ENCODE data around the gene GAL3ST3. TPM values are rescaled to one million over a fixed set of nuclear protein-coding genes. Genes with fewer than 3 reads are reported as not detected.

Gene GAL3ST3
- total and polyA plus RNA-seq, 4 experiments from 2014 or later, result not detected

GRCh38 chr11:66076561-66076960 lies 27.6 kb upstream of the GAL3ST3 start:
- peaks cover 84% of the 10 kb centered on the region for H3K4me1 ChIP-seq (ENCODE audit: insufficient read depth, low read length)
- no peaks in the 10 kb centered on the region for H3K27me3 Mint-ChIP-seq
- peaks cover 18% of the 10 kb centered on the region for H3K36me3 ChIP-seq (ENCODE audit: insufficient read depth, low read length)
- peak overlapping the region in 5 of 7 donors; percentile 6 to 93 (median 59) for H3K27ac Mint-ChIP-seq
- intact Hi-C loops (cut with micrococcal nuclease), result no loop called here
- ChIA-PET CTCF (ENCODE audit: partially characterized antibody) (interaction anchor here (1.6 to 14.8 kb wide), 3 partner anchors 9 to 59 kb away, joined by 7 to 231 read pairs (median 146); partner anchors contain the start of gene PACS1), POLR2A (ENCODE audit: partially characterized antibody) (interaction anchor here (1.0 to 12.2 kb wide), 6 partner anchors 7 to 60 kb away, joined by 3 to 214 read pairs (median 10); partner anchors contain the start of genes PACS1 and SF3B2)
- H3K27me3 ChIP-seq (ENCODE audit: insufficient read depth, low read length), result no peaks in the 10 kb centered on the region
- H3K36me3 Mint-ChIP-seq, result peaks cover 42 to 70% of the 10 kb centered on the region in 2 donors
- H3K9me3 ChIP-seq (ENCODE audit: control insufficient read depth in 1 of 2, low read length in 2 of 2), result no peaks in the 10 kb centered on the region
- H3K9me3 Mint-ChIP-seq, result no peaks in the 10 kb centered on the region
- peaks cover 58 to 89% (median 75%) of the 10 kb centered on the region in 4 donors for H3K4me1 Mint-ChIP-seq
- no peak overlapping the region for H3K27ac ChIP-seq (ENCODE audit: low read depth, low read length)
- DNase-seq, result no peak
- no peak overlapping the region for H3K4me3 ChIP-seq (ENCODE audit: low read length in 2 of 2)
- peak overlapping the region in 1 of 8 donors; percentile 11 for H3K4me3 Mint-ChIP-seq

GRCh38 chr11:66075273-66075672 lies 26.3 kb upstream of the GAL3ST3 start:
- Histone ChIP-seq H3K9me3 (ENCODE audit: control insufficient read depth in 1 of 2, low read length in 2 of 2) (no peaks in the 10 kb centered on the region), H3K4me1 (ENCODE audit: insufficient read depth, low read length) (peaks cover 76% of the 10 kb centered on the region), H3K27me3 (ENCODE audit: insufficient read depth, low read length) (no peaks in the 10 kb centered on the region), H3K4me3 (ENCODE audit: low read length in 2 of 2) (no peak overlapping the region), H3K27ac (ENCODE audit: low read depth, low read length) (no peak overlapping the region), H3K36me3 (ENCODE audit: insufficient read depth, low read length) (peaks cover 18% of the 10 kb centered on the region)
- ChIA-PET POLR2A (ENCODE audit: partially characterized antibody) (interaction anchor here (0.6 to 12.2 kb wide), 5 partner anchors 14 to 96 kb away, joined by 3 to 185 read pairs (median 8); partner anchors contain the start of gene SF3B2), CTCF (ENCODE audit: partially characterized antibody) (interaction anchor here (0.6 to 14.8 kb wide), 4 partner anchors 21 to 168 kb away, joined by 3 to 231 read pairs (median 6); no protein-coding TSS in a partner anchor)
- Mint-ChIP-seq H3K27me3 (no peaks in the 10 kb centered on the region), H3K4me3 (no peak overlapping the region), H3K9me3 (no peaks in the 10 kb centered on the region), H3K27ac (peak overlapping the region in 3 of 7 donors; percentile 29 to 79 (median 65)), H3K36me3 (peaks cover 42 to 71% of the 10 kb centered on the region in 2 donors), H3K4me1 (peaks cover 54 to 84% (median 67%) of the 10 kb centered on the region in 4 donors)
- no peak for DNase-seq
- intact Hi-C loops (cut with micrococcal nuclease), result no loop called here

DNA sequence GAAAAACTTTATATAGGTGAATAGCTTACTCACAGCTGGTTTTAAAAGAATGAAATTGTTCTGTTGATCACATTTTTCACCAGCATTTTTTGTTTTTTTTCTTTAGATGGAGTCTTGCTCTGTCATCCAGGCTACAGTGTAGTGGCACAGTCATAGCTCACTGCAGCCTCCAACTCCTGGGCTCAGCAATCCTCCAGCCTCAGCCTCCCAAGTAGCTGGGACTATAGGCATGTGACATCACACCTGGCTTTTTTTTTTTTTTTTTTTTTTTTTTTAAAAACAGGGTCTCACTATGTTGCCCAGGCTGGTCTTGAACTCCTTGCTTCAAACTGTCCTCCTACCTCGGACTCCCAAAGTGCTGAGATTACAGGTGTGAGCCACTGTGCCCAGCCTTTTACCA lies 24.7 kb upstream of the GAL3ST3 start:
- CTCF ChIA-PET (ENCODE audit: partially characterized antibody), result interaction anchor here (0.7 to 14.8 kb wide), 2 partner anchors 46 to 1102 kb away, joined by 3 to 231 read pairs; partner anchors contain the start of gene MAJIN
- Mint-ChIP-seq H3K27me3 (no peaks in the 10 kb centered on the region), H3K9me3 (no peaks in the 10 kb centered on the region), H3K4me1 (peaks cover 44 to 78% (median 60%) of the 10 kb centered on the region in 4 donors), H3K27ac (peak overlapping the region in 3 of 7 donors; percentile 22 to 97 (median 47)), H3K36me3 (peaks cover 36 to 69% of the 10 kb centered on the region in 2 donors), H3K4me3 (peak overlapping the region in 6 of 8 donors; percentile 15 to 98 (median 63))
- H3K27ac ChIP-seq (ENCODE audit: low read depth, low read length), result peak overlapping the region; percentile 66
- intact Hi-C loops (cut with micrococcal nuclease), result no loop called here
- H3K4me1 ChIP-seq (ENCODE audit: insufficient read depth, low read length), result peaks cover 72% of the 10 kb centered on the region
- POLR2A ChIA-PET (ENCODE audit: partially characterized antibody), result interaction anchor here (5.4 to 12.2 kb wide), 3 partner anchors 7 to 53 kb away, joined by 36 to 214 read pairs (median 185); no protein-coding TSS in a partner anchor
- H3K27me3 ChIP-seq (ENCODE audit: insufficient read depth, low read length), result no peaks in the 10 kb centered on the region
- peaks cover 25% of the 10 kb centered on the region for H3K36me3 ChIP-seq (ENCODE audit: insufficient read depth, low read length)
- no peaks in the 10 kb centered on the region for H3K9me3 ChIP-seq (ENCODE audit: control insufficient read depth in 1 of 2, low read length in 2 of 2)
- H3K4me3 ChIP-seq (ENCODE audit: low read length in 2 of 2), result no peak overlapping the region
- no peak for DNase-seq

DNA sequence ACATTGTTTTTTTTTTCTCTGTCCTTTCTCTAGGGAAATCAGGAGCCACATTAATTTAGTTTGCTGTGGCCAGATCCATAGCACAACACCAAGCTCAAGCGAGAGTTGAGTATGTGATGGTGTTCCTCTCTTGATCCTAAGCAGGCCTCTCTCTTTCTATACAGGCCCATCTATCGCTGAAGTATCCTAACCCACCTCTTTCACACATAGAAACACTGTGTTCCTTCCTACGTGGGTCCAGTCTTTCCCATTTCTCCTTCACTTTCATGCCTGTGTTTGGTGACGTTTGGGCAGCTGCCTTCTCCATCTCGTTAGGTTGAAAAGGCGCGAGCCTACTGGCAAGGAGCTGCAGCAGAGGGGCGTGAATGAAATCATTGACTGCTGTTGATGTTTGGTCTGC lies 23.6 kb upstream of the GAL3ST3 start:
- H3K4me1 Mint-ChIP-seq, result peaks cover 41 to 79% (median 59%) of the 10 kb centered on the region in 4 donors
- H3K4me3 Mint-ChIP-seq, result peak overlapping the region; percentile 91 to 98 (median 96)
- no peak for DNase-seq
- H3K27me3 Mint-ChIP-seq, result no peaks in the 10 kb centered on the region
- Histone ChIP-seq H3K27me3 (ENCODE audit: insufficient read depth, low read length) (no peaks in the 10 kb centered on the region), H3K9me3 (ENCODE audit: control insufficient read depth in 1 of 2, low read length in 2 of 2) (no peaks in the 10 kb centered on the region), H3K4me1 (ENCODE audit: insufficient read depth, low read length) (peaks cover 69% of the 10 kb centered on the region), H3K27ac (ENCODE audit: low read depth, low read length) (peak overlapping the region; percentile 66), H3K4me3 (ENCODE audit: low read length in 2 of 2) (peak overlapping the region in 1 of 2 donors; percentile 15), H3K36me3 (ENCODE audit: insufficient read depth, low read length) (peaks cover 35% of the 10 kb centered on the region)
- POLR2A ChIA-PET (ENCODE audit: partially characterized antibody), result interaction anchor here (4.8 to 8.3 kb wide), 4 partner anchors 8 to 54 kb away, joined by 36 to 214 read pairs (median 92); no protein-coding TSS in a partner anchor
- intact Hi-C loops (cut with micrococcal nuclease), result no loop called here
- peaks cover 31 to 73% of the 10 kb centered on the region in 2 donors for H3K36me3 Mint-ChIP-seq
- H3K9me3 Mint-ChIP-seq, result no peaks in the 10 kb centered on the region
- peak overlapping the region; percentile 92 to 97 (median 93) for H3K27ac Mint-ChIP-seq
- CTCF ChIA-PET (ENCODE audit: partially characterized antibody), result interaction anchor here (11.1 to 14.8 kb wide), 2 partner anchors 8 to 47 kb away, joined by 146 to 231 read pairs; no protein-coding TSS in a partner anchor

GRCh38 chr11:66072081-66072480 lies 23.1 kb upstream of the GAL3ST3 start:
- Histone ChIP-seq H3K36me3 (ENCODE audit: insufficient read depth, low read length) (peaks cover 40% of the 10 kb centered on the region), H3K27ac (ENCODE audit: low read depth, low read length) (peak overlapping the region; percentile 66), H3K4me1 (ENCODE audit: insufficient read depth, low read length) (peaks cover 65% of the 10 kb centered on the region), H3K4me3 (ENCODE audit: low read length in 2 of 2) (peak overlapping the region; percentile 35 to 98), H3K27me3 (ENCODE audit: insufficient read depth, low read length) (no peaks in the 10 kb centered on the region), H3K9me3 (ENCODE audit: control insufficient read depth in 1 of 2, low read length in 2 of 2) (no peaks in the 10 kb centered on the region)
- H3K4me1 Mint-ChIP-seq, result peaks cover 41 to 77% (median 59%) of the 10 kb centered on the region in 4 donors
- H3K27me3 Mint-ChIP-seq, result no peaks in the 10 kb centered on the region
- DNase-seq, result no peak
- ChIA-PET CTCF (ENCODE audit: partially characterized antibody) (interaction anchor here (1.0 to 14.8 kb wide), 6 partner anchors 8 to 62 kb away, joined by 3 to 231 read pairs (median 74); no protein-coding TSS in a partner anchor), POLR2A (ENCODE audit: partially characterized antibody) (interaction anchor here (0.8 to 8.3 kb wide), 8 partner anchors 9 to 182 kb away, joined by 3 to 214 read pairs (median 56); partner anchors contain the start of genes CCDC85B, GAL3ST3 and SF3B2)
- H3K36me3 Mint-ChIP-seq, result peaks cover 31 to 74% of the 10 kb centered on the region in 2 donors
- H3K9me3 Mint-ChIP-seq, result no peaks in the 10 kb centered on the region
- H3K4me3 Mint-ChIP-seq, result peak overlapping the region; percentile 91 to 98 (median 96)
- peak overlapping the region; percentile 92 to 97 (median 93) for H3K27ac Mint-ChIP-seq
- intact Hi-C loops (cut with micrococcal nuclease), result no loop called here

GRCh38 chr11:66071381-66071801 lies 22.4 kb upstream of the GAL3ST3 start:
- intact Hi-C loops (cut with micrococcal nuclease), result loop anchor here (1.0 kb wide), 2 partner anchors 10 to 29 kb away; no protein-coding TSS in a partner anchor
- H3K36me3 Mint-ChIP-seq, result peaks cover 32 to 75% of the 10 kb centered on the region in 2 donors
- H3K4me3 ChIP-seq (ENCODE audit: low read length in 2 of 2), result peak overlapping the region; percentile 59 to 98
- POLR2A ChIA-PET (ENCODE audit: partially characterized antibody), result interaction anchor here (0.8 to 8.3 kb wide), 13 partner anchors 9 to 218 kb away, joined by 3 to 214 read pairs (median 19); partner anchors contain the start of genes BANF1, CCDC85B, EIF1AD and GAL3ST3
- peaks cover 42% of the 10 kb centered on the region for H3K36me3 ChIP-seq (ENCODE audit: insufficient read depth, low read length)
- H3K27ac Mint-ChIP-seq, result peak overlapping the region; percentile 92 to 97 (median 93)
- no peaks in the 10 kb centered on the region for H3K9me3 Mint-ChIP-seq
- H3K4me1 ChIP-seq (ENCODE audit: insufficient read depth, low read length), result peaks cover 64% of the 10 kb centered on the region
- CTCF ChIA-PET (ENCODE audit: partially characterized antibody), result interaction anchor here (1.0 to 14.8 kb wide), 7 partner anchors 9 to 63 kb away, joined by 3 to 231 read pairs (median 29); no protein-coding TSS in a partner anchor
- no peaks in the 10 kb centered on the region for H3K27me3 ChIP-seq (ENCODE audit: insufficient read depth, low read length)
- peak overlapping the region; percentile 91 to 98 (median 96) for H3K4me3 Mint-ChIP-seq
- DNase-seq, result peak; percentile 22 to 59 (median 29)
- H3K27me3 Mint-ChIP-seq, result no peaks in the 10 kb centered on the region
- H3K4me1 Mint-ChIP-seq, result peaks cover 45 to 76% (median 59%) of the 10 kb centered on the region in 4 donors
- peak overlapping the region; percentile 66 for H3K27ac ChIP-seq (ENCODE audit: low read depth, low read length)
- no peaks in the 10 kb centered on the region for H3K9me3 ChIP-seq (ENCODE audit: control insufficient read depth in 1 of 2, low read length in 2 of 2)
